ENCODE measurements around the gene MT1A. TPM values are rescaled to one million over a fixed set of nuclear protein-coding genes. Genes with fewer than 3 reads are reported as not detected.
"Not testable (repeated sequence)": the region's sequence is repeated elsewhere in the genome, so short reads cannot be mapped to it uniquely, and the experiment has no call there.

MT1A gene
- total RNA-seq, 1 donor from 2014 or later: not detected

DNA sequence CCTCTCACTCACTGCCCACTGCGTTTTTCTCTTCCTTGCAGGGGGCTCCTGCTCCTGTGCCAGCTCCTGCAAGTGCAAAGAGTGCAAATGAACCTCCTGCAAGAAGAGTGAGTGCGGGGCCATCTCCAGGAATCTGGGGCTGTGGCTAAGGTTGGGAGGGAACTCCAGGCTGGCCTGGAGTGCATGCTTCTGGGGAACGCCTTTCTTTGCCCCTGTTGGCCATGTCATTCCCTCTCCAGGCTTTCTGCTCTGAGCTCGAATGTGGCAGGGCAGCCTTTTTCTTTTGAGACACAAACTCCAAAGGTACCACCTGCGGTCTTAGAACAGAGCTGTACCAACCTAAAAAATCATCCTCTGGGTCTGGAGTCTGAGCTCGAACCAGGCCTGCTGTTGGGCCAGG lies 20.3 kb upstream of the MT1A start:
- Histone ChIP-seq H3K4me3 (ENCODE audit: low read depth, low read length) (no peak overlapping the region), H3K27me3 (ENCODE audit: control insufficient read depth, insufficient read depth, low read length) (no peaks in the 10 kb centered on the region)
- FAIRE-seq: no peak

DNA sequence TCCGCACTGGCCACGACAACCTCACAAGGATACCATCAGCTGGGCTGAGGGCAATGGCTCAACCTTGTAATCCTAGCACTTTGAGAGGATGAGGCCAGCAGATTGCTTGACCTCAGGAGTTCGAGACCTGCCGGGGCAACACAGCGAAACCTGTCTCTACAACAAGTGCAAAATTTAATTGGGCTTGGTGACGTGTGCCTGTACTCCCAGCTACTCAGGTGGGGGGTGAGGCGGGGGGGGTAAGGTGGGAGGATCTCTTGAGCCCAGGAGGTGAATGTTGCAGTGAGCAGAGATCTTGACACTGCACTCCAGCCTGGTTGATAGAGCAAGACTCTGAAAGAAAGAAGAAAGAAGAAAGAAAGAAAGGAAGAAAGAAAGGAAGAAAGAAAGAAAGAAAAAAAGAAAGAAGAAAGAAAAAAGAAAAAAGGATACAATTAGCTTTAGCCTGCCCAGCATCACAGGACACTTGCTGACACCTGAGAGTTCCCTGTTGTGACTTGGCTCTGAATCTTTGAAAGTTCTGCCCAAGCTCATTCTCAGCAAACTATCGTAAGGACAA lies 18.0 kb upstream of the MT1A start:
- Histone ChIP-seq H3K4me3 (ENCODE audit: low read depth, low read length) (no peak overlapping the region), H3K27me3 (ENCODE audit: control insufficient read depth, insufficient read depth, low read length) (no peaks in the 10 kb centered on the region), H3K36me3 (ENCODE audit: control insufficient read depth, insufficient read depth, low read length) (no peaks in the 10 kb centered on the region)
- no peak for FAIRE-seq
- DNase-seq (ENCODE audit: low read depth): no peak
- TF ChIP-seq, protein P1, sequence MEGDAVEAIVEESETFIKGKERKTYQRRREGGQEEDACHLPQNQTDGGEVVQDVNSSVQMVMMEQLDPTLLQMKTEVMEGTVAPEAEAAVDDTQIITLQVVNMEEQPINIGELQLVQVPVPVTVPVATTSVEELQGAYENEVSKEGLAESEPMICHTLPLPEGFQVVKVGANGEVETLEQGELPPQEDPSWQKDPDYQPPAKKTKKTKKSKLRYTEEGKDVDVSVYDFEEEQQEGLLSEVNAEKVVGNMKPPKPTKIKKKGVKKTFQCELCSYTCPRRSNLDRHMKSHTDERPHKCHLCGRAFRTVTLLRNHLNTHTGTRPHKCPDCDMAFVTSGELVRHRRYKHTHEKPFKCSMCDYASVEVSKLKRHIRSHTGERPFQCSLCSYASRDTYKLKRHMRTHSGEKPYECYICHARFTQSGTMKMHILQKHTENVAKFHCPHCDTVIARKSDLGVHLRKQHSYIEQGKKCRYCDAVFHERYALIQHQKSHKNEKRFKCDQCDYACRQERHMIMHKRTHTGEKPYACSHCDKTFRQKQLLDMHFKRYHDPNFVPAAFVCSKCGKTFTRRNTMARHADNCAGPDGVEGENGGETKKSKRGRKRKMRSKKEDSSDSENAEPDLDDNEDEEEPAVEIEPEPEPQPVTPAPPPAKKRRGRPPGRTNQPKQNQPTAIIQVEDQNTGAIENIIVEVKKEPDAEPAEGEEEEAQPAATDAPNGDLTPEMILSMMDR (IDR thresholded peaks at IDR 0.05; ENCODE audit: insufficient read depth, low read length, severe bottlenecking): no peak

More for the DNA sequence above, 20.3 kb upstream of the MT1A start:
- no peaks in the 10 kb centered on the region for H3K36me3 ChIP-seq (ENCODE audit: control insufficient read depth, insufficient read depth, low read length)
- TF ChIP-seq, protein P1 (IDR thresholded peaks at IDR 0.05; ENCODE audit: insufficient read depth, low read length, severe bottlenecking): no peak
- DNase-seq (ENCODE audit: low read depth): no peak

DNA sequence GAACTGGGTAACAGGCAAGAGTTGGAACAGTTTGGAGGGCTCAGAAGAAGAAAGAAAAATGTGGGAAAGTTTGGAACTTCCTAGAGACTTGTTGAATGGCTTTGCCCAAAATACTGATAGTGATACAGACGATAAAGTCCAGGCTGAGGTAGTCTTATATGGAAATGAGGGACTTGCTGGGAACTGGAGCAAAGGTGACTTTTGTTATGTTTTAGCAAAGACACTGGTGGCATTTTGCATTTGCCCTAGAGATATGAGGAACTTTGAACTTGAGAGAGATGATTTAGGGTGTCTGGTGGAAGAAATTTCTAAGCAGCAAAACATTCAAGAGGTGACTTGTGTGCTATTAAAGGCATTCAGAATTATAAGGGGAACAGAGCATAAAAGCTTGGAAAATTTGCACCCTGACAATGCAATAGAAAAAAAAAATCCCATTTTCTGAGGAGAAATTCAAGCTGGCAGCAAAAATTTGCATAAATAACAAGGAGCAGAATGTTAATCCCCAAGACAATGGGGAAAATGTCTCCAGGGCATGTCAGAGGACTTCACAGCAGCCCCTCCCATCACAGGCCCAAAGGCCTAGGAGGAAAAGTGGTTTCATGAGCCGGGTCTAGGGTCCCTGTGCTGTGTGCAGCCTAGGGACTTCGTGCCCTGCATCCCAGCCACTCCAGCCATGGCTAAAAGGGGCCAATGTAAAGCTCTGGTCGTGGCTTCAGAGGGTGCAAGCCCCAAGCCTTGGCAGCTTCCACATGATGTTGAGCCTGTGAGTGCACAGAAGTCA lies 16.6 kb upstream of the MT1A start:
- DNase-seq (ENCODE audit: low read depth); H3K4me3 ChIP-seq (ENCODE audit: low read depth, low read length); FAIRE-seq: not testable (repeated sequence)

DNA sequence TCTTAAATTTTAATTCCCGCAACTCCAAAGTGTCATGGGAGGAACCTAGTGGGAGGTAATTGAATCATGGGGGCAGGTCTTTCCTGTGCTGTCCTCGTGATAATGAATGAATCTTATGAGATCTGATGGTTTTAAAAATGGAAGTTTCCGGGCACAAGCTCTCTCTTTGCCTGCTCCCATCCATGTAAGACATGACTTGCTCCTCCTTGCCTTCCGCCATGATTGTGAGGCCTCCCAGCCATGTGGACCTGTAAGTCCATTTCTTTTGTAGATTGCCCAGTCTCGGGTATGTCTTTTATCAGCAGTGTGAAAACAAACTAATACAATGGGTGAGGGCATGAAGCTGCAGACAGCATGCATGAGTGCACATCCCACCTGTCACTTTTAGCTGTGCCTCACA lies 15.3 kb upstream of the MT1A start:
- H3K27me3 ChIP-seq (ENCODE audit: control insufficient read depth, insufficient read depth, low read length); H3K4me3 ChIP-seq (ENCODE audit: low read depth, low read length); H3K36me3 ChIP-seq (ENCODE audit: control insufficient read depth, insufficient read depth, low read length); DNase-seq (ENCODE audit: low read depth); FAIRE-seq: not testable (repeated sequence)

More for the DNA sequence above, 16.6 kb upstream of the MT1A start:
- H3K36me3 ChIP-seq (ENCODE audit: control insufficient read depth, insufficient read depth, low read length); H3K27me3 ChIP-seq (ENCODE audit: control insufficient read depth, insufficient read depth, low read length): not testable (repeated sequence)

DNA sequence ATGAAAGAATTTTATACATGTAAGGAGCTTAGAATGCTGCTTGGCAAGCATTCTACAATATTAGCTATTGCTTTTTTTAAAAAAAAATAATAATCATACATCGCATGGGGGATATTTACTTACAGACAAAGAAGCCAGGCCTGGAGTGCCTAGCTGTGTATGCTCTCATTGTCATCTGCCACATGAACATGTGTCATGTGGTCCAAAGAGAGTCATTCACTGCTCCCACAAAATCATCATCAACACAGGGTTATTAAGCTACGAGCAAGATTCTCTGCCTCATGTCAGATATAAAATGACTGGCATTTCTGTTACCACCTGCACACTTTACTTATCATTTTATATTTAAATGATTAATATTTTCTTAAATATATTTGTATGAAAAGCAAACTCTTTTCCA lies 14.8 kb upstream of the MT1A start:
- DNase-seq (ENCODE audit: low read depth) (no peak), FAIRE-seq (no peak)
- Histone ChIP-seq H3K4me3 (ENCODE audit: low read depth, low read length) (no peak overlapping the region), H3K36me3 (ENCODE audit: control insufficient read depth, insufficient read depth, low read length) (no peaks in the 10 kb centered on the region), H3K27me3 (ENCODE audit: control insufficient read depth, insufficient read depth, low read length) (no peaks in the 10 kb centered on the region)
- TF ChIP-seq, protein P1 (IDR thresholded peaks at IDR 0.05; ENCODE audit: insufficient read depth, low read length, severe bottlenecking): no peak

DNA sequence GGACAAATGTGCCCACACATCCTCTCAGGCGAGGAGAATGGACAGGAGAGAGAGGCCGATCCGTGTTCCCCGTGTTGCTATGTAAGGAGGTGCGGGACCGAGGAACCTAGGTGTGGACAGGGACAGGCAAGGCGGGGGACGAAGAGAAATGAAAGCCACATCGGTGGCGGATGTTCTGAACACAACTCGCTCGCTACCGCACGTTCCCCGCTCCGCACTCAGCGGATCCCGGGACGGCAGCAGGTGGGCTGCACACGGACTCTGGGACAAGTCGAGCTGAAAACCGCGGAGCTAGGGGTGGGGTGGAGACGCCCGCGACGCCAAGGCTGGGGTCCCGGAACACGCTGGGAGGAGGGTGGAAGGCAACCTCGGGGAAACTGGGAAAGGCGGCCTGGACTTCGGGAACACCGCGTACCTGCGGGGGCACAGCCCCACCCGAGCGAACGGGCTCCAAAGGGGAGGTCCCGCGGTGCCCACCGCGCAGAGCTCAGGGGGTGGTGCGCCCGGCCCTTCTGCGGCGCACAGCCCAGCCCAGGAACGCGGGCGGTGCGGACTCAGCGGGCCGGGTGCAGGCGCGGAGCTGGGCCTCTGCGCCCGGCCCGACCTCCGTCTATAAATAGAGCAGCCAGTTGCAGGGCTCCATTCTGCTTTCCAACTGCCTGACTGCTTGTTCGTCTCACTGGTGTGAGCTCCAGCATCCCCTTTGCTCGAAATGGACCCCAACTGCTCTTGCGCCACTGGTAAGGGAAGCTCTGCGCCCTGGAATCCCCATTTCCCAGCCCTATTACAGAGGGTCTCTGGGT lies 13.1 kb upstream of the MT1A start, which contains the start of gene MT1E:
Gene MT1E, plus strand, starts transcription at position 642 of the 803 bp plus-strand sequence. Its CDS starts 71 bp downstream, at position 713.
- no peak for FAIRE-seq
- H3K36me3 ChIP-seq (ENCODE audit: control insufficient read depth, insufficient read depth, low read length): no peaks in the 10 kb centered on the region
- no peaks in the 10 kb centered on the region for H3K27me3 ChIP-seq (ENCODE audit: control insufficient read depth, insufficient read depth, low read length)
- H3K4me3 ChIP-seq (ENCODE audit: low read depth, low read length): peak within 1 kb of the TSS; percentile 70
- TF ChIP-seq, protein P1 (IDR thresholded peaks at IDR 0.05; ENCODE audit: insufficient read depth, low read length, severe bottlenecking): no peak
- peak; percentile 50 for DNase-seq (ENCODE audit: low read depth)

Data from bronchial epithelial cell (primary cell).